ES-I3 (cell line): ENCODE data around the gene DOCK8.

Experiments used
- H3K36me3 ChIP-seq: 2 replicates; pipeline ENCODE4 v1.6.1; 2013; ENCODE audit warnings: mild to moderate bottlenecking, low read length, control low read depth, moderate library complexity; ENCODE audit not compliant: insufficient read depth
- H3K4me1 ChIP-seq: 2 replicates; pipeline ENCODE4 v1.6.1; 2013; ENCODE audit warnings: mild to moderate bottlenecking, control low read depth, low read length; ENCODE audit not compliant: insufficient read depth
- H3K9ac ChIP-seq: 2 replicates; pipeline ENCODE4 v1.6.1; 2013; ENCODE audit warnings: low read depth, mild to moderate bottlenecking, low read length, moderate library complexity
- H3K9me3 ChIP-seq: 2 replicates; pipeline ENCODE4 v1.6.1; 2013; ENCODE audit warnings: mild to moderate bottlenecking, low read length, moderate library complexity; ENCODE audit not compliant: control insufficient read depth, insufficient read depth

The DOCK8 gene

GRCh38 chr9:459491-460444 lies 245.1 kb downstream of the DOCK8 start:
- Histone ChIP-seq H3K9me3 (no peaks in the 10 kb centered on the region), H3K9ac (no peak overlapping the region), H3K36me3 (no peaks in the 10 kb centered on the region), H3K4me1 (no peaks in the 10 kb centered on the region)

GRCh38 chr9:462121-462520 lies 247.5 kb downstream of the DOCK8 start:
- H3K9me3 ChIP-seq: no peaks in the 10 kb centered on the region
- no peak overlapping the region for H3K9ac ChIP-seq
- H3K36me3 ChIP-seq: no peaks in the 10 kb centered on the region
- no peaks in the 10 kb centered on the region for H3K4me1 ChIP-seq

- H3K4me1 ChIP-seq: no peaks in the 10 kb centered on the region
- no peaks in the 10 kb centered on the region for H3K9me3 ChIP-seq
- H3K9ac ChIP-seq: no peak overlapping the region
- no peaks in the 10 kb centered on the region for H3K36me3 ChIP-seq
Observed at GRCh38 chr9:462606-463005, 247.9 kb downstream of the DOCK8 start.

GRCh38 chr9:463455-464171 lies 248.9 kb downstream of the DOCK8 start:
- H3K36me3 ChIP-seq: no peaks in the 10 kb centered on the region

GRCh38 chr9:466747-467146 lies 252.1 kb downstream of the DOCK8 start:
- Histone ChIP-seq H3K36me3 (no peaks in the 10 kb centered on the region), H3K4me1 (0 out of 2 replicates have a peak, but pooled peaks cover 5% of the 10 kb centered on the region), H3K9ac (no peak overlapping the region), H3K9me3 (no peaks in the 10 kb centered on the region)

More at GRCh38 chr9:463455-464171, 248.9 kb downstream of the DOCK8 start:
- Histone ChIP-seq H3K9me3 (no peaks in the 10 kb centered on the region), H3K4me1 (no peaks in the 10 kb centered on the region), H3K9ac (no peak overlapping the region)

- H3K9ac ChIP-seq: peak overlapping the region; percentile 91
- H3K4me1 ChIP-seq: peaks cover 10% of the 10 kb centered on the region; the same call in 1 of the 2 replicates
- no peaks in the 10 kb centered on the region for H3K36me3 ChIP-seq
- H3K9me3 ChIP-seq: no peaks in the 10 kb centered on the region
Observed at GRCh38 chr9:468766-469426, 254.2 kb downstream of the DOCK8 start.

- H3K9me3 ChIP-seq: no peaks in the 10 kb centered on the region
- H3K9ac ChIP-seq: peak overlapping the region; percentile 91
- peaks cover 10% of the 10 kb centered on the region; the same call in 1 of the 2 replicates for H3K4me1 ChIP-seq
- no peaks in the 10 kb centered on the region for H3K36me3 ChIP-seq
Observed at GRCh38 chr9:469672-470551, 255.2 kb downstream of the DOCK8 start.

- Histone ChIP-seq H3K9ac (peak overlapping the region; percentile 91), H3K4me1 (peaks cover 10% of the 10 kb centered on the region; the same call in 1 of the 2 replicates), H3K9me3 (no peaks in the 10 kb centered on the region), H3K36me3 (no peaks in the 10 kb centered on the region)
Observed at GRCh38 chr9:470552-471194, 256.0 kb downstream of the DOCK8 start.

GRCh38 chr9:471320-471719 lies 256.7 kb downstream of the DOCK8 start:
- H3K36me3 ChIP-seq: no peaks in the 10 kb centered on the region
- H3K9ac ChIP-seq: no peak overlapping the region
- no peaks in the 10 kb centered on the region for H3K9me3 ChIP-seq
- H3K4me1 ChIP-seq: peaks cover 10% of the 10 kb centered on the region; the same call in 1 of the 2 replicates

- no peaks in the 10 kb centered on the region for H3K36me3 ChIP-seq
- peaks cover 16% of the 10 kb centered on the region for H3K4me1 ChIP-seq
- H3K9ac ChIP-seq: no peak overlapping the region
- H3K9me3 ChIP-seq: no peaks in the 10 kb centered on the region
Observed at GRCh38 chr9:472479-473075, 257.9 kb downstream of the DOCK8 start.

GRCh38 chr9:477193-477592 lies 262.5 kb downstream of the DOCK8 start:
- no peaks in the 10 kb centered on the region for H3K36me3 ChIP-seq
- H3K9me3 ChIP-seq: no peaks in the 10 kb centered on the region
- H3K4me1 ChIP-seq: peaks cover 15% of the 10 kb centered on the region
- H3K9ac ChIP-seq: no peak overlapping the region

- H3K4me1 ChIP-seq: peaks cover 12% of the 10 kb centered on the region; the same call in 1 of the 2 replicates
- H3K36me3 ChIP-seq: no peaks in the 10 kb centered on the region; the same call in 1 of the 2 replicates
- no peak overlapping the region for H3K9ac ChIP-seq
- H3K9me3 ChIP-seq: no peaks in the 10 kb centered on the region; the same call in 1 of the 2 replicates
Observed at GRCh38 chr9:479304-479970, 264.8 kb downstream of the DOCK8 start.
